GM18868 (cell line): Measurements from ENCODE around the gene SCN8A.
"Not testable (repeated sequence)": the region's sequence is repeated elsewhere in the genome, so short reads cannot be mapped to it uniquely, and the experiment has no call there.

Experiments used
- ATAC-seq: cut with Tn5 transposase; IDR thresholded peaks from one replicate; pipeline ENCODE4 v1.9.1; 2021; ENCODE audit warnings: mild to moderate bottlenecking, moderate library complexity; ENCODE audit not compliant: unreplicated experiment

Gene SCN8A

DNA sequence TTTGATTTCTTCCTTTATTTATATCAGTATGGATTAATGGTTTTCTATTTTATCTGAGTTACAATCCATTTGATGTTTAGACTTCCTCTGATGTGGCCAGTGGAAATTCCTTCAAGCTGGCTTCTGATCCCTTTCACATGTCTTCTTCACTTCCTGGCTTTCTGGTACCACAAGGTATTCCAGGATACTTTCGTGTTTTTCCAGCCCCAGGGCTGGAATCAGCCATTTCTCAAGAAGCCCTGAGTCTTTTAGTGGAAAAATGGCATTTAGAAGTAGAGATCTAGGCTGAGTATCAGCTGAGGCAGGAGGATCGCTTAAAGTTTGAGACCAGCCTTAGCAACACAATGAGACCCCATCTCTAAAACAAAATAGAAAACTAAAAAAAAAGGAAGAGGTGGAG, 164.2 kb downstream of the SCN8A start:
- no peak for ATAC-seq

DNA sequence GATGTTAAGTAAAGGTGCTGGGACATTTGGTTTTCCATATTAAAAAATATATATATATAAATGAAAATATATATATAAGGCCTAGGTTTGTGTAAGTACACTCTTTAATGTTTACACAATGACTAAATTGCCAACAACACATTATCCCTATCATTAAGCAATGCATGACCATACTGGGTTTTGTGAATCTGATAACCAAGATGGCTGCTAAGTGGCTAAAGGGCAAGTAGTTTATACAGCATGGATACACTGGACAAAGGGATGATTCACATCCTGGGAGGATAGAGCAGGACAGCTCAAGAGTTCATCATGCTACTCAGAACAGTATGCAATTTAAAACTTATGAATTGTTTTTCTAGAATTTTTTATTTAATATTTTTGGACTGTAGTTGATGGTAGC, 168.1 kb downstream of the SCN8A start:
- ATAC-seq: no peak

- no peak for ATAC-seq
Measured at GRCh38 chr12:51759695-51760094, 168.7 kb downstream of the SCN8A start.

DNA sequence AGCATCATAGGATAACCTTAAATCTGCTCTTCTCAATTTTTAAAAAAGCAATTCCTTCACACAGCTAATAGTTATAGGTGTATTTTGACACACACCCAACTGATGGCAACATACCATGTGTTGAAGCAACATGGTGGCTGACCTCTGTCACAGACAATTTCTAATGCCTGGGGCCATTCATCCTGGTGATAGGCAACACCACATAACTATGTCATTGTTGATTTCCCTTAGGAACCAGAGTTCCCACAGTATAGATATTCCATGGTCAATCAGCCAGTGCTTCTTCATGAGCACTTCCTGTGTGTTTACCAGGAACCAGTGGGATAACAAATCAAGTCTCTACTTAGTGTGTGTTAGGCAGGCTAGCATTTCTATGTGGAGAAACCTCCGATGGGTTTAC, 169.2 kb downstream of the SCN8A start:
- ATAC-seq: no peak

DNA sequence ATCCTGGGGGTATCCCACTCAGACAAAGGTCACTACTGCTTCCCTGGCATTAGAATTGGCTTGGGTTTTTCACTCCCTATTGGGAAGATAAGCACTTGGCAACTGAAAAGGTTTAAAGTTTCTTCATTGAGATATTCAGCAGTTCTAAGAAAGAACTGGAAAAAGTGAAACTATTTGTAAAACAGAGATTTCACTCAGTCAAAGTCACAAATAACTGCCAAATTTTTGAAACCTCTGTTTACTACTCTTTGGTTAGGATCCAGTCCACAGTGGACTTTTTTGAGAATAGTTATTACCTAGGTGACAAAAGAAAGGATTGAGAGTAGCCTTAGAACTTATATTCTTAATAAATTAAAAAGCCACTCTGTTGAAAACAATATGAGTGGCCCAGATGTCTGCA, 172.7 kb downstream of the SCN8A start:
- ATAC-seq: no peak

- ATAC-seq: no peak
Measured at GRCh38 chr12:51766067-51766676, 175.1 kb downstream of the SCN8A start.

- ATAC-seq: no peak
Measured at GRCh38 chr12:51771008-51771407, 180.0 kb downstream of the SCN8A start.

GRCh38 chr12:51773145-51773869, 182.3 kb downstream of the SCN8A start:
- no peak for ATAC-seq

GRCh38 chr12:51774933-51775332, 183.9 kb downstream of the SCN8A start:
- ATAC-seq: no peak

GRCh38 chr12:51777457-51777856, 186.4 kb downstream of the SCN8A start:
- ATAC-seq: no peak

- ATAC-seq: no peak
Measured at GRCh38 chr12:51777973-51778372, 186.9 kb downstream of the SCN8A start.

DNA sequence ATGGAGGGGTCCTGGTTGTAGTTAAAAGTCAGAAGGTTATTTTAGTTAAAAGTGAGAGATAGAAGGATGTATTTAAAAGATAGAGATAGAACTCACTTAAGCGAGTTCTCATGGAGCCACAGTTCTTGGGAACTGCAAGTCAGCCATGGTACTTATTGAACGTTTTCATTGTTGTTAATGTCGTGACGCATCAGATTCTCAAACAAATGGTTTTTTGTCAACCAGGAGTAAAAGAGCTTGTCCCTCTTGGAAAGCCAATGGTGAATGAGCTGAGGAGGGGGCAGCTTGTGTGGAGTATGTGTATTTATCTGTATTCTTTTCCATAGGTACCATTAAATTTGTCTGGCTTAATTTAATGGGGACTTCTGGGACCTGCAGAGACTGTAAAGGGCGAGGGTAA, 188.8 kb downstream of the SCN8A start:
- ATAC-seq: no peak

DNA sequence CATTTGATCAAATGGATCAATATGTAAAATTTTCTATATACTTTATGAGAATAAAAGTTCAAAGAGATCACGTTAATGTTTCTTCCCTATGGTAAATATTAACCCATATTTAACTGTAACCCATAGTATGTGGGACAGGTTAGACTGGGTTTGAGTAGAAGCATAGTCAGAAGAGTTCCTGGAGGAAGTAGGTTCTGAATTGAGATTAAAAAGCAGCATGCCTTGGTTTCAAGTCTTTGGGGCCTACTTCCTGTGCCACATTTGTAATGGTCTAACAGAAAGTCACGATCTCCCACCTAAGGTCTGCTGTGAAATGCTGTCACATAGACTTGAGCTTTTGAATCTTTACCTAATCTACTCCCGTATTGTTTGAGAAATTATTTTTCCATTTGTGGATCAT, 193.7 kb downstream of the SCN8A start:
- ATAC-seq: no peak

DNA sequence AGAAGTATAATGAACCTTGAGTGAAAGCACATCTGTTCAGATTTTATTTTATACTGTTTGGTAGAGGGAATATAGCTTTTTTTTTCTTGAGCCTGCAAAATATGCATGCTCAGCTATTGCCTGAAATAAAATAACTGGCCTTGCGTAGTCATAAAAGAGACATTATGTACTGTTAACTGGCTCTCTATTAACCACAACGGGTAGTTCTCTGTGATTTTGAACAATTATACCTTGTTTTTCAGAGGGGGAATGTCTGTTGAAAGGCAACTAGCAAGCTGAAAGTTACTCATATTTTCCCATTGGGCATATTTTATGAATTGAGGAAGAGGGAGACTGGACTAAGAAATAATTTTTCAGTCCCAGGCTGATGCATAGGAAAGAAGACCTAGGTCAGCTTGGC, 194.9 kb downstream of the SCN8A start:
- no peak for ATAC-seq

DNA sequence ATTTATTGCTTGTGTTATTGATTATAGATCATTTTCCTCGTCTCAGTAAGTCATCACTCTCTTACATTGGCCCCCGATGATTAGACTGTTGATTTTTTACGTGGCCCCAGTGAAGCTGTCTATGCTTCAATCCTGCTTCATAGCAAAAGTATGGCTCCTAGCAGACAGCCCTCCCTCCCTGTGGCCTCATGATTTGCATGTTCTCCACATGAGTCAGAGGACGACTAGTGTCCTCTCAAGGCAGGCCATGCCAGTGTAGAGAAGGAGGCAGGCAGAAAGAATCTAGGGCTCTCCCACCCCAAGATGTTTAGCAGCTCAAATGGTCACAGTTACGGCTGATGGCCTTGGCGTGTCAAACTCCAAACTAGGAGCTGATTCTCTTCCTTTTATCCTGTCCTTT, 197.8 kb downstream of the SCN8A start:
- ATAC-seq: no peak

GRCh38 chr12:51792417-51792816, 201.4 kb downstream of the SCN8A start:
- no peak for ATAC-seq

DNA sequence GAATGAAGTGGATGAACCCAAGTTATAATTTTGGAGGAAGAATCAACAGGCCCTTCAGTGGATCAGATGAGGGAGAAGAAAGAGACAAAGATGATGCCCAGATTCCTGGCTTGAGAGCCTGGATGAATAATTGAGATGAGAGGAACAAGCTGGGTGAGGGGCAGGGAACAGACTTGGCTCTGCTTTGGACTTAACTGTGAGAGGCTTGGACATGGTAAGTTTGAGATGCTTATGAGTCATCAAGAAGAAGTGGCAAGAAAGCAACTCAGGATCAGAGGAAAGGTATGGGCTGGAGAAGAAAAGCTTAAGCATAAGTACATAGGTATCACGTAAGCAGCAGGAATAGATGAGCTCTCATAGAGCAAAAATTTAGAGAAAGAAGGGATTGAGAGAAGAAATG, 202.2 kb downstream of the SCN8A start:
- no peak for ATAC-seq

GRCh38 chr12:51797301-51797700, 206.3 kb downstream of the SCN8A start:
- no peak for ATAC-seq

- ATAC-seq: not testable (repeated sequence)
Measured at GRCh38 chr12:51798051-51798450, 207.0 kb downstream of the SCN8A start.

- ATAC-seq: no peak
Measured at GRCh38 chr12:51798501-51798900, 207.5 kb downstream of the SCN8A start.

GRCh38 chr12:51801027-51801426, 210.0 kb downstream of the SCN8A start:
- no peak for ATAC-seq

DNA sequence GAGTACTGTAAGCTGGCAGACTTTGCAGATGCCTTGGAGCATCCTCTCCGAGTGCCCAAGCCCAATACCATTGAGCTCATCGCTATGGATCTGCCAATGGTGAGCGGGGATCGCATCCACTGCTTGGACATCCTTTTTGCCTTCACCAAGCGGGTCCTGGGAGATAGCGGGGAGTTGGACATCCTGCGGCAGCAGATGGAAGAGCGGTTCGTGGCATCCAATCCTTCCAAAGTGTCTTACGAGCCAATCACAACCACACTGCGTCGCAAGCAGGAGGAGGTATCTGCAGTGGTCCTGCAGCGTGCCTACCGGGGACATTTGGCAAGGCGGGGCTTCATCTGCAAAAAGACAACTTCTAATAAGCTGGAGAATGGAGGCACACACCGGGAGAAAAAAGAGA, 215.9 kb downstream of the SCN8A start:
- no peak for ATAC-seq

GRCh38 chr12:51809193-51809592, 218.2 kb downstream of the SCN8A start:
- ATAC-seq: no peak
